K562 (cell line): ENCODE results near the gene AK5.

ENCODE experiments used
- CTCF ChIP-seq, 3 experiments: IDR thresholded peaks in 2 of 3; conservative IDR thresholded peaks in 1 of 3; 2 replicates each; pipeline ENCODE4 v1.5.1; 2011 to 2012; ENCODE audit warnings: low read length in 3 of 3, mild to moderate bottlenecking in 3 of 3, control low read depth in 2 of 3, improper control_type of control experiment in 1 of 3, inconsistent platforms in 1 of 3, low read depth in 1 of 3, mixed read lengths in 1 of 3, moderate library complexity in 1 of 3; ENCODE audit not compliant: insufficient read depth in 2 of 3
- EZH2 ChIP-seq: IDR thresholded peaks from 2 replicates; pipeline ENCODE4 v1.6.1; 2012; ENCODE audit warnings: low read depth, mild to moderate bottlenecking, inconsistent platforms, low read length, borderline replicate concordance
- JUNB ChIP-seq: fragments of 450-650 bp; formaldehyde crosslinking; conservative IDR thresholded peaks from 2 replicates; pipeline ENCODE4 v1.4.0; 2020; ENCODE audit warnings: mild to moderate bottlenecking

DNA sequence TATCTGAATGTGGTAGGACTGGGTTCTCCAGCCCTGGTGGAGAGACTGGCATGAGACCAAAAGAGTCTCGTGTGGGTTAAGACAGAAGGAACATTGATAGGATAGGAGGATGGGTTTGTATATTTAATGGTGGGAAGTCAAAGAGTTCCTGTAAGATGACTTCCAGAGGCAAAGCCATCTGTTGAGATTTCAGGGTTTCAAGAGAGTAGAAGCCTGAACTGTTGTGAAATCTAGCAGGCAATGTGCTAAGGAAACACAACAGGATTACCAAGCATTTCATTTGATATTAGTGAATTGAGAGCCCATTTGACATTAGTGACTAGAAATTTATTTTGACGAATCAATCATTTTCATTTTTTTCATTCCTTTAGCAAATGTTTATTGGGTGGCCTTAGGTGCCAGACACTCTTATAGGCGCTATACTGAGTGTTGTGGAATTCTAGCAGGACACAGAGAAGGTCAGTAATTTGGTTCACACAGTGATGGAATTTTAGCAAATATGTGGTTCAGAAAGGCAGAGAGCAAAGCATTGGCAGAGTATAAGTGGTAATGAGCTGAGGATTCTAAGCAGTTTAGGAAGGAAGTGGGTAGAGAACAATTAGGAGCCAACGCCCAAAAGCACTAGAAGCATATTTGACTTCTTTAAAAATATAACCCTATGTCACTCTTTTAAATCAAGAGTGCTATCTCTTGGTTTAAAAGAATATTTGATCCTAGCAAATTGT lies 149.3 kb downstream of the AK5 start:
- TF ChIP-seq JUNB (no peak), CTCF (IDR thresholded peaks at IDR 0.05 in 2 of 3, conservative IDR thresholded peaks at IDR 0.05 in 1 of 3; ENCODE audit: insufficient read depth in 2 of 3, low read depth in 1 of 3, low read length in 3 of 3) (no peak), EZH2 (no peak)
